SU-DHL-6 (cell line): ENCODE results near the gene ARHGEF28.

Experiments
- H2AFZ ChIP-seq: fragments of 200-600 bp; sonication (generic); 2 replicates; pipeline ENCODE4 v1.6.1; 2014; ENCODE audit warnings: low read depth, mild to moderate bottlenecking, moderate library complexity, mixed read lengths, antibody characterized with exemption, low read length; ENCODE audit not compliant: severe bottlenecking
- H3F3A ChIP-seq: fragments of 200-600 bp; shearing (Covaris generic); 2 replicates; pipeline ENCODE4 v1.6.0; 2016; ENCODE audit warnings: antibody characterized with exemption, mild to moderate bottlenecking; ENCODE audit not compliant: insufficient read depth
- H3K27ac ChIP-seq: fragments of 200-600 bp; sonication (generic); 2 replicates; pipeline ENCODE4 v1.5.1; 2016; ENCODE audit warnings: low read depth, mild to moderate bottlenecking, low read length, moderate library complexity, mixed read lengths
- H3K27me3 ChIP-seq: fragments of 200-600 bp; sonication (generic), shearing (Covaris generic); 2 replicates; pipeline ENCODE4 v1.6.0; 2014; ENCODE audit warnings: mild to moderate bottlenecking, low read length
- H3K36me3 ChIP-seq: fragments of 200-600 bp; sonication (generic); 2 replicates; pipeline ENCODE4 v1.6.1; 2014; ENCODE audit warnings: mild to moderate bottlenecking, low read length, mixed read lengths
- H3K4me2 ChIP-seq: fragments of 300-600, 200-600 bp; shearing (Covaris generic), sonication (generic); 2 replicates; pipeline ENCODE4 v1.6.0; 2014; ENCODE audit warnings: low read length, low read depth, mild to moderate bottlenecking; ENCODE audit not compliant: poor library complexity, severe bottlenecking
- H3K4me3 ChIP-seq: fragments of 200-600 bp; sonication (generic); 2 replicates; pipeline ENCODE4 v1.5.1; 2014; ENCODE audit warnings: antibody characterized with exemption, low read length, mild to moderate bottlenecking, mixed read lengths; ENCODE audit not compliant: insufficient read depth, poor library complexity, severe bottlenecking
- H3K79me2 ChIP-seq: fragments of 200-600 bp; sonication (generic); 2 replicates; pipeline ENCODE4 v1.6.1; 2014; ENCODE audit warnings: mild to moderate bottlenecking, low read length, moderate library complexity; ENCODE audit not compliant: insufficient read depth
- H3K9ac ChIP-seq: fragments of 200-600 bp; sonication (generic); 2 replicates; pipeline ENCODE4 v1.7.0; 2014; ENCODE audit warnings: mild to moderate bottlenecking, low read length
- H3K9me2 ChIP-seq: fragments of 200-600 bp; sonication (generic); replicated peaks from 2 replicates; pipeline ENCODE4 v1.6.1; 2014; ENCODE audit warnings: low read length; ENCODE audit not compliant: insufficient read depth
- H3K9me3 ChIP-seq: fragments of 200-600 bp; sonication (generic); 2 replicates; pipeline ENCODE4 v1.6.1; 2014; ENCODE audit warnings: low read length, mixed read lengths; ENCODE audit not compliant: insufficient read depth
- H4K20me1 ChIP-seq: fragments of 200-600 bp; sonication (generic); 2 replicates; pipeline ENCODE4 v1.6.1; 2014; ENCODE audit warnings: low read depth, mild to moderate bottlenecking, antibody characterized with exemption, low read length, moderate library complexity, mixed read lengths
- EZH2phosphoT487 ChIP-seq: fragments of 200-600 bp; sonication (generic), shearing (Covaris generic); conservative IDR thresholded peaks from 2 replicates; pipeline ENCODE4 v1.6.1; 2018; ENCODE audit warnings: mild to moderate bottlenecking, antibody characterized with exemption, low read length, moderate library complexity, mixed read lengths
- TF ChIP-seq, protein P1 (sequence below): fragments of 200-600 bp; sonication (generic); IDR thresholded peaks from one replicate; pipeline ENCODE4 v1.5.1; 2017; ENCODE audit warnings: antibody characterized with exemption, mild to moderate bottlenecking, low read length, moderate library complexity; ENCODE audit not compliant: insufficient read depth, poor library complexity, severe bottlenecking

The ARHGEF28 gene

DNA sequence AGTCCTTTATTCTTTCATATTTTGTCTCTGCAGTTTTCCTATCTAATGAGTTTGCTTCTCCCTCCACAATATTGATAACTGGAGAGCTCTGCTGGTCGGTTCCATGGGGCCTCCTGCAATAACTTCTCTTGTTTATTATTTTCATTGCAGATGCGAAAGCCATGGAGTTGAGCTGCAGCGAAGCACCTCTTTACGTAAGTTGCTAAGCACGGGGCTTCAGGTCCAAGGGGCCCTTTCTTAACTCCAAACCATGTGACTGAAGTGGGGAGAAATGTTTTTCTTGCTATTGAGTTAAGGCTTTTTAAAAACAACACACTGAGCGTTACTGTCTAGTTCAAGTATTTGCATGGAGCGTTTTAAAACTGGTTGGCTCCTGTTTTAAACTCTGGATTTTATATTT is 58.7 kb downstream of the ARHGEF28 start:
- Histone ChIP-seq H3K9me2 (no peaks in the 10 kb centered on the region), H3K79me2 (no peaks in the 10 kb centered on the region), H3K9me3 (no peaks in the 10 kb centered on the region), H3F3A (no peaks in the 10 kb centered on the region), H4K20me1 (no peaks in the 10 kb centered on the region), H3K9ac (no peak overlapping the region), H3K36me3 (no peaks in the 10 kb centered on the region), H2AFZ (no peak overlapping the region), H3K4me2 (no peak overlapping the region), H3K4me3 (no peak overlapping the region), H3K27me3 (no peaks in the 10 kb centered on the region), H3K27ac (no peak overlapping the region)
- TF ChIP-seq, protein P1, sequence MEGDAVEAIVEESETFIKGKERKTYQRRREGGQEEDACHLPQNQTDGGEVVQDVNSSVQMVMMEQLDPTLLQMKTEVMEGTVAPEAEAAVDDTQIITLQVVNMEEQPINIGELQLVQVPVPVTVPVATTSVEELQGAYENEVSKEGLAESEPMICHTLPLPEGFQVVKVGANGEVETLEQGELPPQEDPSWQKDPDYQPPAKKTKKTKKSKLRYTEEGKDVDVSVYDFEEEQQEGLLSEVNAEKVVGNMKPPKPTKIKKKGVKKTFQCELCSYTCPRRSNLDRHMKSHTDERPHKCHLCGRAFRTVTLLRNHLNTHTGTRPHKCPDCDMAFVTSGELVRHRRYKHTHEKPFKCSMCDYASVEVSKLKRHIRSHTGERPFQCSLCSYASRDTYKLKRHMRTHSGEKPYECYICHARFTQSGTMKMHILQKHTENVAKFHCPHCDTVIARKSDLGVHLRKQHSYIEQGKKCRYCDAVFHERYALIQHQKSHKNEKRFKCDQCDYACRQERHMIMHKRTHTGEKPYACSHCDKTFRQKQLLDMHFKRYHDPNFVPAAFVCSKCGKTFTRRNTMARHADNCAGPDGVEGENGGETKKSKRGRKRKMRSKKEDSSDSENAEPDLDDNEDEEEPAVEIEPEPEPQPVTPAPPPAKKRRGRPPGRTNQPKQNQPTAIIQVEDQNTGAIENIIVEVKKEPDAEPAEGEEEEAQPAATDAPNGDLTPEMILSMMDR, result no peak
- TF ChIP-seq EZH2phosphoT487, result no peak

GRCh38 chr5:73686912-73687311 is 60.9 kb downstream of the ARHGEF28 start:
- no peak for TF ChIP-seq EZH2phosphoT487
- TF ChIP-seq, protein P1, result no peak
- H3K9me3 ChIP-seq, result no peaks in the 10 kb centered on the region
- no peaks in the 10 kb centered on the region for H3K79me2 ChIP-seq
- no peaks in the 10 kb centered on the region for H3K36me3 ChIP-seq
- no peaks in the 10 kb centered on the region for H3K9me2 ChIP-seq
- no peaks in the 10 kb centered on the region for H4K20me1 ChIP-seq
- H3F3A ChIP-seq, result no peaks in the 10 kb centered on the region
- no peak overlapping the region for H3K27ac ChIP-seq
- no peaks in the 10 kb centered on the region for H3K27me3 ChIP-seq
- no peak overlapping the region for H3K4me2 ChIP-seq
- no peak overlapping the region for H3K9ac ChIP-seq
- H3K4me3 ChIP-seq, result no peak overlapping the region
- H2AFZ ChIP-seq, result no peak overlapping the region

DNA sequence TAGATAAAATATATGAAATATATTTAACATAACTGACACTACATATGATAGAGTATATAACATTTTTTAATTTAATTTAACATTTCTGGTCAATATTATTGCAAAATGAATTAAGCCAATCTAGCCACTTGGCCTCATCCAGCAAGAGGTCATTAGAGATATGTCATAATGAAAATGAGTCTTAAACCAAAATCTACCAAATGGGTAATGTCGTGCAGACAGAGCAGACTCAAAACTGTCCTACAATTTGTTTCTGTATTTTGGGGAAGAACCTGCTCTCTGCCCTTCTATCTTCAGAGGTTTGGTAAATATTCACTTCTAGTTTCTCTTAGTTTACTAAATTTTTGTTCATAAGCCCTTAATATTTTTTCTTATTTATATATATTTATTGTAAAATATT is 61.4 kb downstream of the ARHGEF28 start:
- no peaks in the 10 kb centered on the region for H3K79me2 ChIP-seq
- no peak overlapping the region for H3K9ac ChIP-seq
- TF ChIP-seq EZH2phosphoT487, result no peak
- TF ChIP-seq, protein P1, result no peak
- no peak overlapping the region for H3K4me2 ChIP-seq
- H3K27ac ChIP-seq, result no peak overlapping the region
- no peaks in the 10 kb centered on the region for H3F3A ChIP-seq
- H3K27me3 ChIP-seq, result no peaks in the 10 kb centered on the region
- H3K9me2 ChIP-seq, result no peaks in the 10 kb centered on the region
- no peak overlapping the region for H3K4me3 ChIP-seq
- no peaks in the 10 kb centered on the region for H4K20me1 ChIP-seq
- no peaks in the 10 kb centered on the region for H3K9me3 ChIP-seq
- no peaks in the 10 kb centered on the region for H3K36me3 ChIP-seq
- no peak overlapping the region for H2AFZ ChIP-seq

GRCh38 chr5:73690015-73690414 is 64.0 kb downstream of the ARHGEF28 start:
- no peaks in the 10 kb centered on the region for H3F3A ChIP-seq
- no peaks in the 10 kb centered on the region for H3K79me2 ChIP-seq
- no peaks in the 10 kb centered on the region for H4K20me1 ChIP-seq
- no peaks in the 10 kb centered on the region for H3K9me3 ChIP-seq
- TF ChIP-seq EZH2phosphoT487, result no peak
- TF ChIP-seq, protein P1, result no peak
- H3K9ac ChIP-seq, result no peak overlapping the region
- H3K4me3 ChIP-seq, result no peak overlapping the region
- H3K9me2 ChIP-seq, result no peaks in the 10 kb centered on the region
- H3K36me3 ChIP-seq, result no peaks in the 10 kb centered on the region
- no peaks in the 10 kb centered on the region for H3K27me3 ChIP-seq
- no peak overlapping the region for H3K4me2 ChIP-seq
- no peak overlapping the region for H3K27ac ChIP-seq
- H2AFZ ChIP-seq, result no peak overlapping the region
